ENCODE data around the gene GBX2. TPM values are rescaled to one million over a fixed set of nuclear protein-coding genes. Genes with fewer than 3 reads are reported as not detected.

Gene GBX2
- total RNA-seq, 4 donors from 2014 or later, result not detected

DNA sequence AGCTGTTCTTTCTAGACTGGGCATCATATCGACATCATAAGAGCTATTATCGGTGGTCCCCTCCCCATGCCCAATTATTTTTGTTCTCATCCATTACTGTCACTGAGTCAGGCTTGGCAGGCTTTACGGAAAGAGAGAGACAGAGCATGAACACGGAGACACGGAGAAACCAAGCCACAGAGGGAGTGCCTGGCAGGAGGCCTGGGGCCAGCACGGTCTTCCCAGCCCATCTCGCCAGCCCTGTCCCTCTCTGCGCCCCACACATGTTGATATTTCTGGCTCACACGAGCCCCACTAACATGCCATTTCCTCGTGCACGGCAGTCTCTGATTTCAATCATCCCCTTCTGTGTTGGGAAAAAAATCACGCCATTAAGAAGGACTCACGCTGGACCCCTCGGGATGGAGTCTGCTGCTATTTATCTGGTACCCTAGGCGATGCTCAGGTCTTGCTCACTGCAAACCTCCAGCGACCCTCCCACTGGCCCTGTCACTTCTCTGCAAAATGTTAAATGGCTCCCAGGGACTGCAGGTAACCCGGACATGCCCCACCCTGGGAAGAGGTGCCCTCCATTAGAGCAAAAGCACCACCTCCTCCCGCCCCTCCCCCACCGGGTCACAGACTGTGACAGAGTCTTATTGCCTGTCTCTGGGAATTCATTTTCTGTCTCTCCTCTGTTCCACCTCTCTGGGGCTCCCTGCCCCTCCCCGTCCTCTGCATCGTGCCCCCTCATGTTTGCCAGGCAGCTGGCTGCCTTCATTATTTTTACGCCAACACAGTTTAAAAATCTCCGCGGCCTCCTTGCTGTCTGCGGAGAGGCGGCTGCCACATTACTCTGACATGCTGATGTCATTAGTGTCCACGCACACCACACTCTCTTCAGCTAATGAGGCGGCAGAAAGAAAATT is 40.1 kb upstream of the GBX2 start:
- Histone ChIP-seq H3K9me3 (peaks cover 0 to 30% (median 0%) of the 10 kb centered on the region in 4 donors), H3K27me3 (peaks cover 0 to 15% of the 10 kb centered on the region in 2 donors), H3K27ac (no peak overlapping the region), H3K4me3 (no peak overlapping the region), H3K36me3 (no peaks in the 10 kb centered on the region), H3K4me1 (no peaks in the 10 kb centered on the region)
- no peak for DNase-seq (ENCODE audit: low spot score in 2 of 2)
- WGBS, 2 donors, result 62 to 67% methylated on average over 28 of the region's 28 CpGs
- TF ChIP-seq EP300 (IDR thresholded peaks at IDR 0.05) (no peak), POLR2A (IDR thresholded peaks at IDR 0.05) (no peak)
- TF ChIP-seq, protein P1, sequence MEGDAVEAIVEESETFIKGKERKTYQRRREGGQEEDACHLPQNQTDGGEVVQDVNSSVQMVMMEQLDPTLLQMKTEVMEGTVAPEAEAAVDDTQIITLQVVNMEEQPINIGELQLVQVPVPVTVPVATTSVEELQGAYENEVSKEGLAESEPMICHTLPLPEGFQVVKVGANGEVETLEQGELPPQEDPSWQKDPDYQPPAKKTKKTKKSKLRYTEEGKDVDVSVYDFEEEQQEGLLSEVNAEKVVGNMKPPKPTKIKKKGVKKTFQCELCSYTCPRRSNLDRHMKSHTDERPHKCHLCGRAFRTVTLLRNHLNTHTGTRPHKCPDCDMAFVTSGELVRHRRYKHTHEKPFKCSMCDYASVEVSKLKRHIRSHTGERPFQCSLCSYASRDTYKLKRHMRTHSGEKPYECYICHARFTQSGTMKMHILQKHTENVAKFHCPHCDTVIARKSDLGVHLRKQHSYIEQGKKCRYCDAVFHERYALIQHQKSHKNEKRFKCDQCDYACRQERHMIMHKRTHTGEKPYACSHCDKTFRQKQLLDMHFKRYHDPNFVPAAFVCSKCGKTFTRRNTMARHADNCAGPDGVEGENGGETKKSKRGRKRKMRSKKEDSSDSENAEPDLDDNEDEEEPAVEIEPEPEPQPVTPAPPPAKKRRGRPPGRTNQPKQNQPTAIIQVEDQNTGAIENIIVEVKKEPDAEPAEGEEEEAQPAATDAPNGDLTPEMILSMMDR (IDR thresholded peaks at IDR 0.05), result no peak

DNA sequence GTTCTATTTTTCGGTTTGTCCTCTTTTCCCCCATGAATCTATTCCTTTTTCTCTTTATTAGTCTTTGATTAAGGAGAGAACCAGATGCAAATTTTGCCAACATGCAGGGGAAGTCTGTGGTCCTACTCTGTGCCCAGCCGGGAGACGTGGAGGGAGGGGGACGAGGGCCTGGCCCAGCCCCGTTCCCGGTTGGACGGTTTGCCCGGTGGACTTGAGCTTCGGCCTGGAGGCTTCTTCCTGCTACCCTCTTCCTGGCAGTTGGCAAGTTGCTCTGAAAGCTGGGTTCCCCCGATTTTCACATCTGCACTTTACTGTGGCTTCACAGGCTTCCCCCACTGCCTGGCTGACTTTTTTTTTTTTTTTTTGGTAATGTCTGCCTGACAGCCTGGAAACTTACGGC is 39.3 kb upstream of the GBX2 start:
- no peak overlapping the region for H3K4me3 ChIP-seq
- H3K36me3 ChIP-seq, result no peaks in the 10 kb centered on the region
- no peaks in the 10 kb centered on the region for H3K4me1 ChIP-seq
- no peak overlapping the region for H3K27ac ChIP-seq
- no peak for TF ChIP-seq EP300 (IDR thresholded peaks at IDR 0.05)
- no peak for TF ChIP-seq POLR2A (IDR thresholded peaks at IDR 0.05)
- TF ChIP-seq, protein P1 (IDR thresholded peaks at IDR 0.05), result no peak
- 81 to 84% methylated on average over 11 of the region's 11 CpGs for WGBS, 2 donors
- DNase-seq (ENCODE audit: low spot score in 2 of 2), result no peak
- H3K9me3 ChIP-seq, result peaks cover 0 to 30% (median 0%) of the 10 kb centered on the region in 4 donors
- peaks cover 0 to 19% of the 10 kb centered on the region in 2 donors for H3K27me3 ChIP-seq

DNA sequence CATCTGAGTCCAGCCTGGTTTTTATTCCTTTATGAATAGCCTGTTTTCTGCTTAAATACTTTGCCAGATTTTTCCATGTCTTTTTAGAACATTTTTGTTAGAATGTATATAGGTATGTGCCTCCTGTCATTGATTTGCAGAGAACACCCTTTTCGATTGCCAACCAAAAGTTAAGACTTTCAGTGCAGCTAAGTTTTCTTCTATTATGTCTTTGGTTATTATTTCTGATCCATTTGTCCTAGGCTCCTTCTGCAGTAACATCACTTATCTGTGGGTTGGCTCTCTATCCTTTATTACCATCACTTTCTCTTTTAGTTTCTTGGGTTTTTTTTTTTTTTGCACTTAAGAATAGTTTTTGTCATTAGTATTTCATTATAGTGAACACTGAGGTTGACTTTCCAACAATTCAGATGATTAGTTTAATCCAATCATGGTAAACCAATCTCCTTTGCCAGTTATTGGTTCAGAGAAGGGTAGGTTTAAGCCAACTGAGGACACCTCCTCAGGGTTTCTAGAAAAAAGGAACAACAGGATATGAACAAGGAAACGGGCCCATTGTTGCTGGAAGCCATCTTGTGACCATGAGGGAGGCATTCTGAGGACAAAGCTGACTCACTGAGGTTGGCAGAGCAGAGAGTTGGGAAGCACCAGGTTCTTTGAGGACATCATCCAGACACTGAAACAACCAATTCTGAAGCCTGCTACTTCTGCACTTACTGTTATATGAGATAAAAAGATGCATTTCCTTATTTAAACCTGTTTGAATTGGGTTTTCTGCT is 37.9 kb upstream of the GBX2 start:
- Histone ChIP-seq H3K27ac (no peak overlapping the region), H3K9me3 (peaks cover 0 to 30% (median 0%) of the 10 kb centered on the region in 4 donors), H3K4me3 (no peak overlapping the region), H3K27me3 (peaks cover 0 to 9% of the 10 kb centered on the region in 2 donors), H3K4me1 (no peaks in the 10 kb centered on the region), H3K36me3 (no peaks in the 10 kb centered on the region)
- TF ChIP-seq, protein P1 (IDR thresholded peaks at IDR 0.05), result no peak
- TF ChIP-seq POLR2A (IDR thresholded peaks at IDR 0.05) (no peak), EP300 (IDR thresholded peaks at IDR 0.05) (no peak)
- DNase-seq (ENCODE audit: low spot score in 2 of 2), result no peak
- 85 to 90% methylated on average over 2 of the region's 2 CpGs for WGBS, 2 donors

DNA sequence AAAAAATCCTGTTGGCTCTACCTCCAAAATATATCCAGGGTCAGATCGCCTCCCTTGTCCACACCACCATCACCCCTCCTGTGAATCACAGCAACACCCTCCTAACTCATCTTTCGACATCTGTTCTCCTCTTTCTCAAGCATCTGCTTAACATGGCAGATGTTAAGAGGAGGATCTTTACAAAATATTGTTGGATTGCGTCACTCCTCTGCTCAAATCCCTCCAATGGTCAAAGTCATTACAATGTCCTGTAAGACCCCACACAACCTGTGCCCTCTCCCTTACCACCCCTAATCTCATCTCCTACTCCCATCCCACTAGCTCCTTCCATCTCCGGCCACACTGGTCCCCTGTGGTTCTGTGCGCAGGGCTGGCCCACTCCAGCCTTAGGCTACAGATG is 36.8 kb upstream of the GBX2 start:
- no peaks in the 10 kb centered on the region for H3K4me1 ChIP-seq
- no peaks in the 10 kb centered on the region for H3K36me3 ChIP-seq
- no peak overlapping the region for H3K4me3 ChIP-seq
- 94 to 96% methylated on average over 5 of the region's 5 CpGs for WGBS, 2 donors
- peaks cover 0 to 6% of the 10 kb centered on the region in 2 donors for H3K27me3 ChIP-seq
- H3K9me3 ChIP-seq, result peaks cover 0 to 30% (median 0%) of the 10 kb centered on the region in 4 donors
- H3K27ac ChIP-seq, result no peak overlapping the region
- TF ChIP-seq POLR2A (IDR thresholded peaks at IDR 0.05), result no peak
- no peak for TF ChIP-seq EP300 (IDR thresholded peaks at IDR 0.05)
- TF ChIP-seq, protein P1 (IDR thresholded peaks at IDR 0.05), result no peak
- no peak for DNase-seq (ENCODE audit: low spot score in 2 of 2)
